SK-N-SH (cell line): ENCODE data around the gene WWC2. TPM values are rescaled to one million over a fixed set of nuclear protein-coding genes. Genes with fewer than 3 reads are reported as not detected.

Source experiments
- CTCF ChIA-PET: fragments of 300-600, 350-600 bp; formaldehyde crosslinking; extraction: SDS; loops from one replicate; lab custom pipeline; 2021; lab: Yijun Ruan, JAX
- POLR2A ChIA-PET: fragments of 350-600 bp; sonication (Branson Sonifier 250); formaldehyde crosslinking; extraction: SDS; loops from one replicate; lab custom pipeline; 2020; ENCODE audit warnings: antibody characterized with exemption, inconsistent platforms; lab: Yijun Ruan, JAX
- DNase-seq: peaks from one replicate; pipeline ENCODE4 v3.0.0; 2012
- H2AFZ ChIP-seq: fragments of 200-600 bp; sonication (generic); 2 replicates; pipeline ENCODE4 v1.8.1; 2016; ENCODE audit warnings: antibody characterized with exemption, mild to moderate bottlenecking, low read depth
- H3F3A ChIP-seq: fragments of 200-600 bp; sonication (generic); replicated peaks from 2 replicates; pipeline ENCODE3; 2016; ENCODE audit warnings: antibody characterized with exemption, mild to moderate bottlenecking; ENCODE audit not compliant: insufficient read depth
- H3K27ac ChIP-seq, 2 experiments: fragments of 200-500 bp in 1 of 2; fragments of 200-600 bp in 1 of 2; sonication (Bioruptor generic) in 1 of 2; sonication (generic), shearing (Covaris generic) in 1 of 2; 2 replicates each; pipeline versions ENCODE4 v1.5.1 to v1.6.1; 2014 to 2016; ENCODE audit warnings: low read depth in 2 of 2, inconsistent platforms in 1 of 2, low read length in 1 of 2, mild to moderate bottlenecking in 1 of 2, mixed read lengths in 1 of 2
- H3K27me3 ChIP-seq: fragments of 200-600 bp; sonication (generic), shearing (Covaris generic); 2 replicates; pipeline ENCODE4 v1.6.1; 2016; ENCODE audit warnings: mixed run types; ENCODE audit not compliant: insufficient read depth
- H3K36me3 ChIP-seq, 2 experiments: fragments of 200-500 bp in 1 of 2; fragments of 200-600 bp in 1 of 2; sonication (Bioruptor generic) in 1 of 2; sonication (generic) in 1 of 2; replicated peaks in 1 of 2; 2 replicates each; pipeline versions ENCODE3 to v1.5.1; 2014 to 2016; ENCODE audit warnings: low read length in 1 of 2, mild to moderate bottlenecking in 1 of 2; ENCODE audit not compliant: insufficient read depth in 2 of 2, control insufficient read depth in 1 of 2
- H3K4me1 ChIP-seq, 2 experiments: fragments of 200-500 bp in 1 of 2; fragments of 200-600 bp in 1 of 2; sonication (Bioruptor generic) in 1 of 2; sonication (generic), shearing (Covaris generic) in 1 of 2; 2 replicates each; pipeline versions ENCODE4 v1.5.1 to v1.6.1; 2014 to 2016; ENCODE audit warnings: low read depth in 1 of 2, low read length in 1 of 2, mixed run types in 1 of 2; ENCODE audit not compliant: insufficient read depth in 2 of 2, control insufficient read depth in 1 of 2
- H3K4me2 ChIP-seq: fragments of 200-600 bp; sonication (generic), shearing (Covaris generic); 2 replicates; pipeline ENCODE4 v1.6.1; 2017; ENCODE audit warnings: mixed run types
- H3K4me3 ChIP-seq, 2 experiments: fragments of 200-500 bp in 1 of 2; fragments of 200-600 bp in 1 of 2; sonication (Bioruptor generic) in 1 of 2; sonication (generic), shearing (Covaris generic) in 1 of 2; 2 replicates each; pipeline versions ENCODE4 v1.5.1 to v1.8.1; 2014 to 2016; ENCODE audit warnings: low read depth in 2 of 2, inconsistent platforms in 1 of 2, low read length in 1 of 2, mild to moderate bottlenecking in 1 of 2, mixed read lengths in 1 of 2, moderate library complexity in 1 of 2
- H3K79me2 ChIP-seq: fragments of 200-600 bp; sonication (generic); 2 replicates; pipeline ENCODE4 v1.8.1; 2017; ENCODE audit warnings: mild to moderate bottlenecking; ENCODE audit not compliant: insufficient read depth
- H3K9ac ChIP-seq: fragments of 200-600 bp; sonication (generic); 2 replicates; pipeline ENCODE4 v1.6.1; 2017; ENCODE audit warnings: mixed run types
- H3K9me2 ChIP-seq: fragments of 200-600 bp; sonication (generic); 2 replicates; pipeline ENCODE4 v1.6.1; 2017; ENCODE audit warnings: mixed run types
- H3K9me3 ChIP-seq: fragments of 200-600 bp; sonication (generic); 2 replicates; pipeline ENCODE4 v1.6.1; 2017; ENCODE audit warnings: mixed run types, mild to moderate bottlenecking, moderate library complexity
- H4K20me1 ChIP-seq: fragments of 200-600 bp; sonication (generic); 2 replicates; pipeline ENCODE4 v1.6.1; 2017; ENCODE audit warnings: mild to moderate bottlenecking, mixed run types; ENCODE audit not compliant: insufficient read depth
- ELF1 ChIP-seq: IDR thresholded peaks from 2 replicates; pipeline ENCODE4 v1.4.0; 2012
- EZH2phosphoT487 ChIP-seq: fragments of 200-600 bp; sonication (generic); IDR thresholded peaks from 2 replicates; pipeline ENCODE4 v1.6.1; 2017; ENCODE audit warnings: low read depth, mixed run types, mild to moderate bottlenecking, antibody characterized with exemption, moderate library complexity, borderline replicate concordance
- FOXM1 ChIP-seq: IDR thresholded peaks from 2 replicates; pipeline ENCODE4 v1.4.0; 2012; ENCODE audit warnings: low read depth, mild to moderate bottlenecking
- JUND ChIP-seq: IDR thresholded peaks from 2 replicates; pipeline ENCODE4 v1.4.0; 2012
- MEF2A ChIP-seq: IDR thresholded peaks from 2 replicates; pipeline ENCODE4 v1.4.0; 2012; ENCODE audit warnings: low read depth, borderline replicate concordance
- NFIC ChIP-seq: IDR thresholded peaks from 2 replicates; pipeline ENCODE4 v1.4.0; 2012; ENCODE audit warnings: borderline replicate concordance
- NRF1 ChIP-seq: IDR thresholded peaks from 2 replicates; pipeline ENCODE4 v1.6.1; 2012; ENCODE audit warnings: low read depth, mild to moderate bottlenecking, low read length
- POLR2AphosphoS5 ChIP-seq: IDR thresholded peaks from 2 replicates; pipeline ENCODE4 v1.6.1; 2012; ENCODE audit warnings: low read depth, low read length
- RCOR1 ChIP-seq: fragments of 150-350 bp; IDR thresholded peaks from 2 replicates; pipeline ENCODE4 v1.6.1; 2017; ENCODE audit warnings: antibody characterized with exemption, low read length
- REST ChIP-seq: IDR thresholded peaks from 2 replicates; pipeline ENCODE4 v1.6.1; 2012; ENCODE audit warnings: mild to moderate bottlenecking, low read depth, low read length, moderate library complexity
- RFX5 ChIP-seq: IDR thresholded peaks from 2 replicates; pipeline ENCODE4 v1.6.1; 2012; ENCODE audit warnings: mild to moderate bottlenecking, improper control_type of control experiment, low read length
- RXRA ChIP-seq: IDR thresholded peaks from 2 replicates; pipeline ENCODE4 v1.4.0; 2012; ENCODE audit warnings: low read depth, mild to moderate bottlenecking, borderline replicate concordance
- SIN3A ChIP-seq: IDR thresholded peaks from 2 replicates; pipeline ENCODE4 v1.6.1; 2012; ENCODE audit warnings: low read depth, mild to moderate bottlenecking, low read length, moderate library complexity, borderline replicate concordance
- SMC3 ChIP-seq: IDR thresholded peaks from 2 replicates; pipeline ENCODE4 v1.6.1; 2012; ENCODE audit warnings: low read depth, low read length, improper control_type of control experiment
- TEAD4 ChIP-seq: IDR thresholded peaks from 2 replicates; pipeline ENCODE4 v1.4.0; 2012; ENCODE audit warnings: mild to moderate bottlenecking, borderline replicate concordance; ENCODE audit not compliant: insufficient read depth
- WGBS: methylation state at CpG from one replicate; pipeline ENCODE4 v1.1.6; 2017; ENCODE audit warnings: low lambda C conversion rate; 5-methylcytosine and 5-hydroxymethylcytosine counted together
- polyA plus RNA-seq, 3 experiments: library from polyadenylated mRNA; depleted of rRNA; stranded (reverse); fragments of >200 nt; gene quantifications; 2 replicates each; pipeline ENCODE4 v1.2.3, GENCODE V29; 2012
- TF ChIP-seq, protein P1 (sequence below): IDR thresholded peaks from 2 replicates; pipeline ENCODE4 v1.4.0; 2012; ENCODE audit warnings: low read depth, borderline replicate concordance
- TF ChIP-seq, protein P2 (sequence below): IDR thresholded peaks from 2 replicates; pipeline ENCODE4 v1.4.0; 2012; ENCODE audit warnings: low read depth
- TF ChIP-seq, protein P3 (sequence below): fragments of 200-600 bp; sonication (generic); IDR thresholded peaks from 2 replicates; pipeline ENCODE4 v1.6.1; 2017; ENCODE audit warnings: antibody characterized with exemption, mild to moderate bottlenecking, moderate library complexity

WWC2 gene
- polyA plus RNA-seq, 1 of the 3 experiments (the other 2 are of a cell fraction) = 18.4 TPM

DNA sequence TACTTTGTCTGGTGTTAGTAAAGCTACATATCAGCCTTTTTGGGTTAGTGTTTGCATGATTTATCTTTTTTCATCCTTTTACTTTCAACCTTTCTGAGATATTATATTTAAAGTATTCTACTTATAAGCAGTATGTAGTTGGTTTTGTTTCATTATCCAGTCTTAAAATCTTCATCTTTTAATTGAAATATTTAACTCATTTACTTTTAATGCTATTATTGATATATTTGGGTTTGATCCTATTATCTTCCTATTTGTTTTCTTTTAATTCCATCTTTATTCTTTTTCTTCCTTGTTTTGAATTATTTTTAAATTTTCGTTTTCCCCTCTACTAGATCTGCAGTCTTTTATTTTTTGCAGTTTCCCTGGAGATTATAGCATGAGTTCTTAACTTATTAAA, 177.0 kb downstream of the WWC2 start (continued):
- TF ChIP-seq TEAD4 = no peak
- TF ChIP-seq NFIC = no peak
- TF ChIP-seq, protein P1, sequence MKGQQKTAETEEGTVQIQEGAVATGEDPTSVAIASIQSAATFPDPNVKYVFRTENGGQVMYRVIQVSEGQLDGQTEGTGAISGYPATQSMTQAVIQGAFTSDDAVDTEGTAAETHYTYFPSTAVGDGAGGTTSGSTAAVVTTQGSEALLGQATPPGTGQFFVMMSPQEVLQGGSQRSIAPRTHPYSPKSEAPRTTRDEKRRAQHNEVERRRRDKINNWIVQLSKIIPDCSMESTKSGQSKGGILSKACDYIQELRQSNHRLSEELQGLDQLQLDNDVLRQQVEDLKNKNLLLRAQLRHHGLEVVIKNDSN = no peak
- no peak for TF ChIP-seq EZH2phosphoT487
- TF ChIP-seq SIN3A = no peak
- TF ChIP-seq ELF1 = no peak
- no peak for TF ChIP-seq RFX5
- TF ChIP-seq NRF1 = no peak
- TF ChIP-seq RCOR1 = no peak
- TF ChIP-seq, protein P2, sequence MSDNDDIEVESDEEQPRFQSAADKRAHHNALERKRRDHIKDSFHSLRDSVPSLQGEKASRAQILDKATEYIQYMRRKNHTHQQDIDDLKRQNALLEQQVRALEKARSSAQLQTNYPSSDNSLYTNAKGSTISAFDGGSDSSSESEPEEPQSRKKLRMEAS = no peak
- TF ChIP-seq, all 33 proteins: peak for 0

GRCh38 chr4:183284258-183284785, 185.3 kb downstream of the WWC2 start:
- H3K36me3 ChIP-seq = peaks cover 67 to 68% of the 10 kb centered on the region in 2 experiments
- no peak for TF ChIP-seq RXRA
- no peak for TF ChIP-seq REST
- no peak for TF ChIP-seq MEF2A
- TF ChIP-seq FOXM1 = no peak
- no peak for TF ChIP-seq POLR2AphosphoS5
- TF ChIP-seq, protein P1 = no peak
- TF ChIP-seq JUND = no peak
- TF ChIP-seq SMC3 = no peak
- TF ChIP-seq, protein P3, sequence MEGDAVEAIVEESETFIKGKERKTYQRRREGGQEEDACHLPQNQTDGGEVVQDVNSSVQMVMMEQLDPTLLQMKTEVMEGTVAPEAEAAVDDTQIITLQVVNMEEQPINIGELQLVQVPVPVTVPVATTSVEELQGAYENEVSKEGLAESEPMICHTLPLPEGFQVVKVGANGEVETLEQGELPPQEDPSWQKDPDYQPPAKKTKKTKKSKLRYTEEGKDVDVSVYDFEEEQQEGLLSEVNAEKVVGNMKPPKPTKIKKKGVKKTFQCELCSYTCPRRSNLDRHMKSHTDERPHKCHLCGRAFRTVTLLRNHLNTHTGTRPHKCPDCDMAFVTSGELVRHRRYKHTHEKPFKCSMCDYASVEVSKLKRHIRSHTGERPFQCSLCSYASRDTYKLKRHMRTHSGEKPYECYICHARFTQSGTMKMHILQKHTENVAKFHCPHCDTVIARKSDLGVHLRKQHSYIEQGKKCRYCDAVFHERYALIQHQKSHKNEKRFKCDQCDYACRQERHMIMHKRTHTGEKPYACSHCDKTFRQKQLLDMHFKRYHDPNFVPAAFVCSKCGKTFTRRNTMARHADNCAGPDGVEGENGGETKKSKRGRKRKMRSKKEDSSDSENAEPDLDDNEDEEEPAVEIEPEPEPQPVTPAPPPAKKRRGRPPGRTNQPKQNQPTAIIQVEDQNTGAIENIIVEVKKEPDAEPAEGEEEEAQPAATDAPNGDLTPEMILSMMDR = no peak
- no peak for TF ChIP-seq ELF1
- H3K9me2 ChIP-seq = no peaks in the 10 kb centered on the region
- H3K79me2 ChIP-seq = no peaks in the 10 kb centered on the region
- CTCF ChIA-PET = interaction anchor here (1.2 to 1.6 kb wide), 2 partner anchors 22 to 123 kb away, joined by 3 to 6 read pairs; no protein-coding TSS in a partner anchor
- H4K20me1 ChIP-seq = no peaks in the 10 kb centered on the region
- 90% methylated on average over 12 of the region's 12 CpGs for WGBS
- POLR2A ChIA-PET = no interaction called here
- H3F3A ChIP-seq = no peaks in the 10 kb centered on the region
- H3K4me3 ChIP-seq = no peak overlapping the region
- H3K27me3 ChIP-seq = no peaks in the 10 kb centered on the region
- no peaks in the 10 kb centered on the region for H3K9me3 ChIP-seq
- no peak overlapping the region for H2AFZ ChIP-seq
- DNase-seq = no peak
- H3K9ac ChIP-seq = no peak overlapping the region
- H3K4me2 ChIP-seq = no peak overlapping the region
- H3K4me1 ChIP-seq = no peaks in the 10 kb centered on the region
- no peak overlapping the region for H3K27ac ChIP-seq
